ENCODE results near the gene THSD4. TPM values are rescaled to one million over a fixed set of nuclear protein-coding genes. Genes with fewer than 3 reads are reported as not detected.

Gene THSD4
- total and polyA plus RNA-seq, 2 of the 4 experiments (the other 2 are of a cell fraction): 25.5 to 31.1 TPM

- Histone ChIP-seq H4K8ac (ENCODE audit: low read depth in 2 of 2, low read length in 2 of 2) (no peak overlapping the region), H2AFZ (replicated peaks; ENCODE audit: low read length, poor library complexity) (no peak overlapping the region), H3K36me3 (ENCODE audit: control insufficient read depth, insufficient read depth, low read length) (peaks cover 6% of the 10 kb centered on the region; the same call in 1 of the 2 replicates), H2BK20ac (ENCODE audit: low read depth, low read length) (no peak overlapping the region), H2AK9ac (replicated peaks; ENCODE audit: low read depth, low read length, poor library complexity) (no peak overlapping the region), H4K91ac (ENCODE audit: insufficient read depth, low read depth, low read length) (no peak overlapping the region), H3K9me1 (ENCODE audit: insufficient read depth, low read length) (peaks cover 14% of the 10 kb centered on the region), H3K56ac (ENCODE audit: extremely low read depth, insufficient read depth, low read length) (no peak overlapping the region), H2BK120ac (ENCODE audit: low read depth, low read length) (no peak overlapping the region), H3K4me3 (ENCODE audit: insufficient read depth, low read depth, low read length) (no peak overlapping the region), H3K23ac (ENCODE audit: low read depth, low read length) (no peak overlapping the region), H4K5ac (ENCODE audit: low read depth, low read length) (no peak overlapping the region), H2BK5ac (ENCODE audit: low read depth, low read length, poor library complexity, severe bottlenecking) (no peak overlapping the region), H3K4me1 (ENCODE audit: control insufficient read depth, insufficient read depth, low read length) (peaks cover 5% of the 10 kb centered on the region), H2BK15ac (ENCODE audit: low read depth, low read length) (no peak overlapping the region), H4K20me1 (ENCODE audit: insufficient read depth, low read length) (peaks cover 12% of the 10 kb centered on the region; the same call in 1 of the 2 replicates), H3K79me1 (ENCODE audit: low read depth in 1 of 2, low read length in 2 of 2) (peaks cover 6 to 18% of the 10 kb centered on the region in 2 experiments), H3K4ac (ENCODE audit: low read depth, low read length) (no peak overlapping the region), H3K27me3 (ENCODE audit: control insufficient read depth, insufficient read depth, low read length) (no peaks in the 10 kb centered on the region), H2AK5ac (ENCODE audit: low read depth, low read length) (no peak overlapping the region), H3K18ac (ENCODE audit: low read depth, low read length) (no peak overlapping the region), H3K9me3 (ENCODE audit: control insufficient read depth, insufficient read depth, low read length) (no peaks in the 10 kb centered on the region), H3K9ac (ENCODE audit: low read depth, low read length) (no peak overlapping the region), H3K4me2 (ENCODE audit: low read depth, low read length) (no peak overlapping the region), H3K14ac (replicated peaks; ENCODE audit: low read depth, low read length) (no peak overlapping the region), H3K27ac (ENCODE audit: insufficient read depth, low read length) (no peak overlapping the region)
- in situ Hi-C loops (cut with MboI; ENCODE audit: low sequenced_read_pairs) (no loop called here), dilution Hi-C loops (cut with HindIII; ENCODE audit: low sequenced_read_pairs, unreplicated experiment) (no loop called here), intact Hi-C loops (cut with micrococcal nuclease) (no loop called here)
- TF ChIP-seq MXI1 (IDR thresholded peaks at IDR 0.05; ENCODE audit: borderline replicate concordance, low read depth, low read length) (no peak), CHD1 (IDR thresholded peaks at IDR 0.05; ENCODE audit: low read depth, low read length) (no peak), POLR2A (IDR thresholded peaks at IDR 0.05; ENCODE audit: low read depth, low read length) (no peak), ELK1 (IDR thresholded peaks at IDR 0.05; ENCODE audit: borderline replicate concordance, low read depth, low read length) (no peak), CEBPB (IDR thresholded peaks at IDR 0.05; ENCODE audit: low read depth, low read length) (no peak), MAZ (IDR thresholded peaks at IDR 0.05; ENCODE audit: borderline replicate concordance, low read depth, low read length) (no peak), NFE2L2 (IDR thresholded peaks at IDR 0.05; ENCODE audit: low read depth, low read length) (no peak), SMC3 (IDR thresholded peaks at IDR 0.05; ENCODE audit: low read depth, low read length) (no peak), RCOR1 (IDR thresholded peaks at IDR 0.05; ENCODE audit: insufficient replicate concordance, low read length) (no peak), RFX5 (IDR thresholded peaks at IDR 0.05; ENCODE audit: low read depth, low read length) (no peak), FOS (IDR thresholded peaks at IDR 0.05; ENCODE audit: low read depth, low read length) (no peak), MAFK (IDR thresholded peaks at IDR 0.05; ENCODE audit: low read depth, low read length) (no peak), BHLHE40 (IDR thresholded peaks at IDR 0.05; ENCODE audit: low read depth, low read length) (no peak), RAD21 (IDR thresholded peaks at IDR 0.05; ENCODE audit: low read length) (no peak)
- TF ChIP-seq, protein P1, sequence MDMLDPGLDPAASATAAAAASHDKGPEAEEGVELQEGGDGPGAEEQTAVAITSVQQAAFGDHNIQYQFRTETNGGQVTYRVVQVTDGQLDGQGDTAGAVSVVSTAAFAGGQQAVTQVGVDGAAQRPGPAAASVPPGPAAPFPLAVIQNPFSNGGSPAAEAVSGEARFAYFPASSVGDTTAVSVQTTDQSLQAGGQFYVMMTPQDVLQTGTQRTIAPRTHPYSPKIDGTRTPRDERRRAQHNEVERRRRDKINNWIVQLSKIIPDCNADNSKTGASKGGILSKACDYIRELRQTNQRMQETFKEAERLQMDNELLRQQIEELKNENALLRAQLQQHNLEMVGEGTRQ (IDR thresholded peaks at IDR 0.05; ENCODE audit: low read depth, low read length): no peak
- TF ChIP-seq, protein P2, sequence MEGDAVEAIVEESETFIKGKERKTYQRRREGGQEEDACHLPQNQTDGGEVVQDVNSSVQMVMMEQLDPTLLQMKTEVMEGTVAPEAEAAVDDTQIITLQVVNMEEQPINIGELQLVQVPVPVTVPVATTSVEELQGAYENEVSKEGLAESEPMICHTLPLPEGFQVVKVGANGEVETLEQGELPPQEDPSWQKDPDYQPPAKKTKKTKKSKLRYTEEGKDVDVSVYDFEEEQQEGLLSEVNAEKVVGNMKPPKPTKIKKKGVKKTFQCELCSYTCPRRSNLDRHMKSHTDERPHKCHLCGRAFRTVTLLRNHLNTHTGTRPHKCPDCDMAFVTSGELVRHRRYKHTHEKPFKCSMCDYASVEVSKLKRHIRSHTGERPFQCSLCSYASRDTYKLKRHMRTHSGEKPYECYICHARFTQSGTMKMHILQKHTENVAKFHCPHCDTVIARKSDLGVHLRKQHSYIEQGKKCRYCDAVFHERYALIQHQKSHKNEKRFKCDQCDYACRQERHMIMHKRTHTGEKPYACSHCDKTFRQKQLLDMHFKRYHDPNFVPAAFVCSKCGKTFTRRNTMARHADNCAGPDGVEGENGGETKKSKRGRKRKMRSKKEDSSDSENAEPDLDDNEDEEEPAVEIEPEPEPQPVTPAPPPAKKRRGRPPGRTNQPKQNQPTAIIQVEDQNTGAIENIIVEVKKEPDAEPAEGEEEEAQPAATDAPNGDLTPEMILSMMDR (conservative IDR thresholded peaks at IDR 0.05; ENCODE audit: low read depth, low read length): no peak
- ChIA-PET POLR2A (ENCODE audit: unreplicated experiment) (no interaction called here), CTCF (no interaction called here)
- no TSS peak for BruUV-seq (replicated peaks)
- no peak for ATAC-seq (ENCODE audit: low read depth)
- no peak for DNase-seq
- 100% methylated on average over 1 of the region's 3 CpGs; no CpG with 5 or more reads in 1 of the 2 experiments for WGBS, 2 experiments (ENCODE audit: extremely low coverage in 2 of 2, insufficient read length in 1 of 2)
Measured at GRCh38 chr15:71473751-71474150, 358.5 kb downstream of the THSD4 start.

Measured in IMR-90 (cell line).